Measurements from ENCODE around the gene CDKAL1. TPM values are rescaled to one million over a fixed set of nuclear protein-coding genes. Genes with fewer than 3 reads are reported as not detected.

CDKAL1 gene
- total and polyA plus RNA-seq, 2 donors, result 5.8 to 44.1 TPM

DNA sequence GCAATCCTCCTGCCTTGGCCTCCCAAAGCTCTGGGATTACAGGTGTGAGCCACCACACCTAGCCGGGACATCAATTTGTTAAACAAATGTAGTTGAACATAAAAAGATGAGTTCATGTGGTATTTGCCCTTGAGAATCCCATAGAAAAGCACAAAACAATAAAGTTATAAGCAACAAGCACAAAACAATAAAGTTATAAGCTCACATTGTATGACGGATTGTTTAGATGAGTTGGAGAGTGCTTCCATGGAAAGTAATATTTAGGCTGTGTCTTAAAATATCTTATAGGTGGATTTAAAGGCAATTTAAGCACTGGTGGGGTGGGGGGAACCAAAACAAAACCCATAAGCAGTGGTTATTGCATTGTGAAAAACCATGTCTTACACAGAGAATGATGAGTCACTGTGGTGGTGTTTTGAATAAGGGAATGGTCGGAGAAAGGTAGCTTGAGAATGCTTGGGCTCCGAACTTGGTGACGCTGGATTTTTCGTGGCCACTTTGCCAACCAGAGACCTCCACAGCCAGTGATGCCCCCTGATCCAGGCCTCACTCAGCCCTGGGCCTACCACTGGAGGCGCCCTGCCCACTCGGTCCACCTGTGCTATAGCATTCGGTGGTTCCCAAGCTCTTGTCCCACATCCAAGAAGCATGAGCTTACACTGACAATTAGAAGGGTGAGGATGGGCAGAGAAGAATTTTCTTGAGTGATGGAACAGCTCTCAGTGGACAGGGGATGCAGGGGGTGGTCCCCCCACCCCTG is 256.0 kb downstream of the CDKAL1 start:
- WGBS, result 98% methylated on average over 9 of the region's 9 CpGs
- Histone ChIP-seq H3K27ac (ENCODE audit: low read depth) (no peak overlapping the region), H3K4me3 (ENCODE audit: low read depth, low read length) (no peak overlapping the region), H3K36me3 (ENCODE audit: insufficient read depth) (no peaks in the 10 kb centered on the region), H3K4me1 (ENCODE audit: insufficient read depth) (no peaks in the 10 kb centered on the region)
- DNase-seq (ENCODE audit: extremely low spot score), result no peak

DNA sequence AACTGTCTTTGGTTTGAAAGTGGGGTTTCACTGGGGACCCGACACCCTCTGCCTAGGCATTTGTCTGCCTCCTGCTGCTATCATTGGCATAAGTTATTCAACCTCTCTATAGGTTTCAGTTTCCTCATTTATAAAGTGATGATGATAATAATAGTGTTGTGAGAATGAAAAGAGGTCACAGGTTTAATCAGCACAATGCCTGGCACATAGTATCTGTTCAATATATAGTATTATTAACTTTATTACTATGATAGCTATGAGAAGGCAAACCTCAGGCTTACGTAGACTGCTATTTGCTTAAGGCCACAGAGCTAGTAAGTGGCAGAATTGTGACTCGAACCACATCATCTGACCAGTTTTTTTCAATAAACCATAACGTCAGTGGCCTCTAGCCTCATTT is 256.8 kb downstream of the CDKAL1 start:
- H3K4me1 ChIP-seq (ENCODE audit: insufficient read depth), result no peaks in the 10 kb centered on the region
- 95% methylated on average over 4 of the region's 4 CpGs for WGBS
- no peak overlapping the region for H3K27ac ChIP-seq (ENCODE audit: low read depth)
- H3K36me3 ChIP-seq (ENCODE audit: insufficient read depth), result no peaks in the 10 kb centered on the region
- no peak for DNase-seq (ENCODE audit: extremely low spot score)
- H3K4me3 ChIP-seq (ENCODE audit: low read depth, low read length), result no peak overlapping the region

DNA sequence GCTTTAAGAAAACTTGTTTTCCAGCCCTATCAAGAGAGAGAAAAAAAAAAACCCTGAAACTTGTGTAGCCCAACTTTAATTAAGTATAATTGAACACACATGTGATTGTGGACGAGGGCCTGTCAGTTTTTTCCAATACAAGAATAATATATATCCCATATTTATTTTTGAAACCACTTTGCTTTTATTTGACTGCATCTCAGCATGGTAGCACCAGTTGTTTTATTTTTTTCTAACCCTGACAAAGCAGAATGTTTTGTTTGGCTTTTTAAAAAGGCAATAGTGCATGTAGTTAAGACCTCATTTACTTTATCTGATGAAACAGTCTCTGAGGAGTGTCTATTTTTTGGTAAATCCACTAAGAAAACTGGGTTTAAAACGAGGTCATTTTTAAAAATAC is 257.7 kb downstream of the CDKAL1 start:
- H3K4me1 ChIP-seq (ENCODE audit: insufficient read depth), result no peaks in the 10 kb centered on the region
- WGBS, result 61% methylated on average over 2 of the region's 2 CpGs
- no peak overlapping the region for H3K4me3 ChIP-seq (ENCODE audit: low read depth, low read length)
- no peaks in the 10 kb centered on the region for H3K36me3 ChIP-seq (ENCODE audit: insufficient read depth)
- H3K27ac ChIP-seq (ENCODE audit: low read depth), result no peak overlapping the region
- peak; percentile 41 for DNase-seq (ENCODE audit: extremely low spot score)

DNA sequence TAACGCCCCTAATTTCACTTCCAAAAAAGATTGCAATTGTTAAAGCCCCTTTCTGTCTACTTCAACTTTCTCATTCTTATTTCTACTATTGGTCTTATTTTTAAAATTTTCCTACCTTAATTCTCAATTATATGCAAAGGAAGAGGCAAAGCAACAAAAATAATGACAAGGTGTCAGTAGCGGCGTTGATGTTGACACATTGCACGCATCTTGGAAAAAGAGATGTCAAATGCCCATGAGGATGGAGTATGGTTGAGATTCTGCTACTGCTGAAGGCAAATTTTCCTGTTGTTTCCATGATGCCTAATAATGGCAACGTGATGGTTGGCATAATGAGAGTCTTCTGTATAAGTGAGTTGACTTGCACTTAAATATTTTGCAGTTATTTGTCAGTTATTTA is 258.9 kb downstream of the CDKAL1 start:
- H3K36me3 ChIP-seq (ENCODE audit: insufficient read depth), result no peaks in the 10 kb centered on the region
- DNase-seq (ENCODE audit: extremely low spot score), result no peak
- 79% methylated on average over 5 of the region's 5 CpGs for WGBS
- H3K4me1 ChIP-seq (ENCODE audit: insufficient read depth), result no peaks in the 10 kb centered on the region
- H3K27ac ChIP-seq (ENCODE audit: low read depth), result no peak overlapping the region
- no peak overlapping the region for H3K4me3 ChIP-seq (ENCODE audit: low read depth, low read length)

DNA sequence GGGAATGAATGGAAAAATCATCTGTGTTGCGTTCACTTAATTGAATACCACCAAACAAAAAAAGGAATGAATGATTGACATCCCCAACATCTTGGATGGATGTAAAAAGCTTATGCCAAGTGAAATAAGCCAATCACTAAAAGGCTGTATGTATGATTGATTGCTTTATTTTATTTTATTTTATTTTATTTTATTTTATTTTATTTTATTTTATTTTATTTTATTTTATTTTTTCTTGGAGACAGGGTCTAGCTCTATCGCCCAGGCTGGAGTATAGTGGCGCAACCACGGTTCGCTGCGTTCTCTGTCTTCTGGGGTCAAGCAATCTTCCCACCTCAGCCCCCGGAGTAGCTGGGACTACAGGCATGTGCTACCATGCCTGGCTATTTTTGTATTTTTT is 263.3 kb downstream of the CDKAL1 start:
- no peak for DNase-seq (ENCODE audit: extremely low spot score)
- over 99% methylated on average over 7 of the region's 7 CpGs for WGBS
- no peaks in the 10 kb centered on the region for H3K4me1 ChIP-seq (ENCODE audit: insufficient read depth)
- H3K36me3 ChIP-seq (ENCODE audit: insufficient read depth), result no peaks in the 10 kb centered on the region
- H3K4me3 ChIP-seq (ENCODE audit: low read depth, low read length), result no peak overlapping the region
- no peak overlapping the region for H3K27ac ChIP-seq (ENCODE audit: low read depth)

DNA sequence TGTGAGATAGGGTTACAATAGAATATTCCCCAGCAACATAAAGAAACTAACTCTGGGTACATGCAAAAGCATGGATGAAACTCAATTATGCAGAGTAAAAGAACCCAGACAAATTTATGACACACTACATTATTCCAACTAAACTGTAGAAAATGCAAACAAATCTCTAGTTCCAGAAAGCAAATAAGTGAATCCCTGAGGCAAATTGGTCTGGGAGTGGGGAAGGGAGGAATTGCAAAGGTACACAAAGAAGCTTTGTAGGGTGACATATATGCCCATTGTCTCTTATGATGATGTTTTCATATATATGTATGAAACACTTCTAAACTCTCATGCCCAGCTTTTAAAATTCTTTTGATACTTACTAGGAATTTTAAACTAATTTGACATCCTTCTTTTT is 266.0 kb downstream of the CDKAL1 start:
- H3K36me3 ChIP-seq (ENCODE audit: insufficient read depth), result no peaks in the 10 kb centered on the region
- no peaks in the 10 kb centered on the region for H3K4me1 ChIP-seq (ENCODE audit: insufficient read depth)
- no peak overlapping the region for H3K27ac ChIP-seq (ENCODE audit: low read depth)
- DNase-seq (ENCODE audit: extremely low spot score), result no peak
- no peak overlapping the region for H3K4me3 ChIP-seq (ENCODE audit: low read depth, low read length)

DNA sequence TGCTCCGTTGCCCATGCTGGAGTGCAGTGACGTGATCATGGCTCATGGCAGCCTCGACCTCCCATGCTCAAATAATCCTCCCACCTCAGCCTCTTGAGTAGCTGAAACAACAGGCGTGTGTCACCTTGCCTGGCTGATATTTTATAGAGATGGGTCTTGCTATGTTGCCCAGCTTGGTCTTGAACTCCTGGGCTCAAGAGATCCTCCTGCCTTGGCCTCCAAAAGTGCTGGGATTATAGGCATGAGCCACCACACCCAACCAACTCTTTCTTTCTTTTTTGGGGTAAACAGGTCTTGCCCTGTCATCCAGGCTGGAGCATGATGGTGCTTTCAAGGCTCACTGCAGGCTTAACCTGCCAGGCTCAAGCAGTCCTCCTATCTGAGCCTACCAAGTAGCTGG is 266.4 kb downstream of the CDKAL1 start:
- no peak for DNase-seq (ENCODE audit: extremely low spot score)
- H3K36me3 ChIP-seq (ENCODE audit: insufficient read depth), result no peaks in the 10 kb centered on the region
- 98% methylated on average over 4 of the region's 4 CpGs for WGBS
- no peak overlapping the region for H3K4me3 ChIP-seq (ENCODE audit: low read depth, low read length)
- no peaks in the 10 kb centered on the region for H3K4me1 ChIP-seq (ENCODE audit: insufficient read depth)
- H3K27ac ChIP-seq (ENCODE audit: low read depth), result no peak overlapping the region

- Histone ChIP-seq H3K27ac (ENCODE audit: low read depth) (no peak overlapping the region), H3K4me1 (ENCODE audit: insufficient read depth) (no peaks in the 10 kb centered on the region), H3K4me3 (ENCODE audit: low read depth, low read length) (no peak overlapping the region), H3K36me3 (ENCODE audit: insufficient read depth) (no peaks in the 10 kb centered on the region)
- 97% methylated on average over 3 of the region's 3 CpGs for WGBS
- no peak for DNase-seq (ENCODE audit: extremely low spot score)
Observed at GRCh38 chr6:20801595-20801994, 267.3 kb downstream of the CDKAL1 start.

DNA sequence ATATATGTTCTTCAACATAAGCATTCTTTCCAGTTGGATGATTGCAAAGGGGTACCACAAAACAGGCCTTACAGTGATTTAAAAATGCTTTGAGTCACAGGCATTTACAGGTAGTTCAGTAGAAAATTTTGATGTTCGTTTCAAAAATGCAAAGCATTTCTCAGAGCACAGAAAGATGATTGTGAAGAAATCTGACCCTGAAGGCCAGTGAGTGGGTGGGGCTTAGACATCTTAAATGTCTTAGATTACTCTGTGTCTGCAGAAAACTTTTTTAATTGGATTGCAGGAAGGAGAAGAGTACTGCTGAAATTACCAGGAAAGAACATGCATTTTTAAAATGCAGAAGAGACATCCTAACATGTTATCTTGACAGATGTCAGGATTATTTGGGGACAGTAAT is 268.3 kb downstream of the CDKAL1 start:
- Histone ChIP-seq H3K36me3 (ENCODE audit: insufficient read depth) (no peaks in the 10 kb centered on the region), H3K4me1 (ENCODE audit: insufficient read depth) (no peaks in the 10 kb centered on the region), H3K27ac (ENCODE audit: low read depth) (no peak overlapping the region), H3K4me3 (ENCODE audit: low read depth, low read length) (no peak overlapping the region)
- no peak for DNase-seq (ENCODE audit: extremely low spot score)
- 42% methylated on average over 1 of the region's 1 CpG for WGBS

- WGBS, result 57% methylated on average over 1 of the region's 1 CpG
- Histone ChIP-seq H3K27ac (ENCODE audit: low read depth) (no peak overlapping the region), H3K4me1 (ENCODE audit: insufficient read depth) (no peaks in the 10 kb centered on the region), H3K36me3 (ENCODE audit: insufficient read depth) (no peaks in the 10 kb centered on the region), H3K4me3 (ENCODE audit: low read depth, low read length) (no peak overlapping the region)
- no peak for DNase-seq (ENCODE audit: extremely low spot score)
Observed at GRCh38 chr6:20805021-20805420, 270.8 kb downstream of the CDKAL1 start.

GRCh38 chr6:20806669-20807068 is 272.4 kb downstream of the CDKAL1 start:
- no peak for DNase-seq (ENCODE audit: extremely low spot score)
- Histone ChIP-seq H3K4me1 (ENCODE audit: insufficient read depth) (no peaks in the 10 kb centered on the region), H3K27ac (ENCODE audit: low read depth) (no peak overlapping the region), H3K36me3 (ENCODE audit: insufficient read depth) (no peaks in the 10 kb centered on the region), H3K4me3 (ENCODE audit: low read depth, low read length) (no peak overlapping the region)
- WGBS, result 64% methylated on average over 3 of the region's 3 CpGs

- Histone ChIP-seq H3K4me1 (ENCODE audit: insufficient read depth) (no peaks in the 10 kb centered on the region), H3K27ac (ENCODE audit: low read depth) (no peak overlapping the region), H3K36me3 (ENCODE audit: insufficient read depth) (no peaks in the 10 kb centered on the region), H3K4me3 (ENCODE audit: low read depth, low read length) (no peak overlapping the region)
- DNase-seq (ENCODE audit: extremely low spot score), result no peak
- 74% methylated on average over 2 of the region's 2 CpGs for WGBS
Observed at GRCh38 chr6:20808439-20808838, 274.2 kb downstream of the CDKAL1 start.

- no peak overlapping the region for H3K27ac ChIP-seq (ENCODE audit: low read depth)
- H3K36me3 ChIP-seq (ENCODE audit: insufficient read depth), result no peaks in the 10 kb centered on the region
- DNase-seq (ENCODE audit: extremely low spot score), result no peak
- no peaks in the 10 kb centered on the region for H3K4me1 ChIP-seq (ENCODE audit: insufficient read depth)
- H3K4me3 ChIP-seq (ENCODE audit: low read depth, low read length), result no peak overlapping the region
- 46% methylated on average over 2 of the region's 2 CpGs for WGBS
Observed at GRCh38 chr6:20808924-20809323, 274.7 kb downstream of the CDKAL1 start.

DNA sequence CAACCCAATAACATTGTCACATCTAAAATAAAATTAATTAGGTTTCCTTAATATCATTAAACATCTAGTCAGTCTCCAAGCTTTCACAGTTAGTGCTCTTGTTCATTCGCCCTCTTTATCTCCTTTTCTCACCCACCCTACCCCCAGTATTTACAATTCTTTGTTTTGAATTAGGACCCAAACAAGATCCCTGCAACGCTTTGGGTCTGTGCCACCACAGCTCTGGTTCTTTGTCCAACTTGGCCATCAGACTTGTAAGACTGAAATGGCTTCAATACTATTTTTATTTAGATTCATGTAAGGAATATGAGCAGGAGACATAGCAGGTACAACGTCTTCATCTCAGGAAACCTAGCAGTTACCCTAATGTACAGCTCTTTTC is 276.5 kb downstream of the CDKAL1 start:
- no peaks in the 10 kb centered on the region for H3K36me3 ChIP-seq (ENCODE audit: insufficient read depth)
- WGBS, result 60% methylated on average over 3 of the region's 3 CpGs
- no peaks in the 10 kb centered on the region for H3K4me1 ChIP-seq (ENCODE audit: insufficient read depth)
- H3K27ac ChIP-seq (ENCODE audit: low read depth), result no peak overlapping the region
- no peak overlapping the region for H3K4me3 ChIP-seq (ENCODE audit: low read depth, low read length)
- DNase-seq (ENCODE audit: extremely low spot score), result no peak
